ENCODE measurements around the gene ZNF501.

The ZNF501 gene

DNA sequence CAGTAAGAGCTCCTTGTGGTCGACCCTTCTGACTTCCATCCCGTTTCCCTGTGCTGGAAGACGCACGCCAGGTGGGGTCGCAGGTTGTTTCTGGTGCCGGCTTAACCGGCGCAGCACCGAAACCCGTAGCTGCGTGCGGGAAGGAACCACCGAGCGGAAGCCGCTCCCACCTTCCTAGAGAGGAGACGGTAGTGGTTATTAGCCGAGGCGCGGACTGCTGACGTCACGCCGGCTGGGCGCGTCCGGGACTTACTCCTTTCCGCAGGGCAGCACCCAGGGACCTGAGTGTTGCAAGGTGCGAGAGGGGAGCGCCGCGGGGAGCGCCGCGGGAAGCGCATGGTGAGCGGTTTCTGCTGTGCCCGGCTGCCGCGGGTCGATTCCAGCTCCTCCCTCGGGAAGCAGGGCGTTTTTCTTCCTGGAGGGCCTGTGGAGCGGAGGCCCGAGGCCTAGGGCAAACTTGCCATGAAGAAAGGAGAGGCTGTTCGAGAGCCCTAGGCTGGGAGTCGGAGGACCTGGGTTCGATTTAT lies at the start of gene ZNF501:
Gene ZNF501 (plus strand): TSS at position 252 of the 527 bp plus-strand sequence. CDS start 4,787 bp downstream, outside the sequence.
- DNase-seq (ENCODE audit: low spot score): peak; percentile 73

DNA sequence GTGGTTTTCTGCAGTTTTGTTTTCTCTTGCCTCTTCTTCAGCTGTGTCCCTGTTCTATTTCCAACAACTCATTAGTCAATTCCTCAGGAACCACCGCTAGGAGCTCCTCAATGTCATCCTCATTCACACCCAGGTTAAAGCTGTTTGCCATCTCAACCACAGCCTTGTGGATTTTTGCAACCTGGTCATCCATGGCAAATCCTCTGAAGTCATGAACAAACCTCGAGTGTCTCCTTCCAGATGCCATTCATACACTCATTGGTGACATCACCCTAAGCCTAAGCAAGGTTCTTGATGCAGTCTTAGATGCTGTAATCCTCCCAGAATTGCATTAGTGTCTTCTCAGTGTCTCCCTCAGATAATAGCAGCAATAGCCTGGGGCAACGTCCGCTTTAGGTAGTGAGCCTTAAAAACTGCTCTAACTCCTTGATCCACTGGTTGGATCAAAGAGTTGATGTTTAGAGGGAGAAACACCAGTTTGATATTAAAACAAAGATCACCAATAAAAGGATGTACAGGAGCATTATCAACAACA lies 48.4 kb upstream of the ZNF501 start:
- DNase-seq (ENCODE audit: low spot score): no peak

DNA sequence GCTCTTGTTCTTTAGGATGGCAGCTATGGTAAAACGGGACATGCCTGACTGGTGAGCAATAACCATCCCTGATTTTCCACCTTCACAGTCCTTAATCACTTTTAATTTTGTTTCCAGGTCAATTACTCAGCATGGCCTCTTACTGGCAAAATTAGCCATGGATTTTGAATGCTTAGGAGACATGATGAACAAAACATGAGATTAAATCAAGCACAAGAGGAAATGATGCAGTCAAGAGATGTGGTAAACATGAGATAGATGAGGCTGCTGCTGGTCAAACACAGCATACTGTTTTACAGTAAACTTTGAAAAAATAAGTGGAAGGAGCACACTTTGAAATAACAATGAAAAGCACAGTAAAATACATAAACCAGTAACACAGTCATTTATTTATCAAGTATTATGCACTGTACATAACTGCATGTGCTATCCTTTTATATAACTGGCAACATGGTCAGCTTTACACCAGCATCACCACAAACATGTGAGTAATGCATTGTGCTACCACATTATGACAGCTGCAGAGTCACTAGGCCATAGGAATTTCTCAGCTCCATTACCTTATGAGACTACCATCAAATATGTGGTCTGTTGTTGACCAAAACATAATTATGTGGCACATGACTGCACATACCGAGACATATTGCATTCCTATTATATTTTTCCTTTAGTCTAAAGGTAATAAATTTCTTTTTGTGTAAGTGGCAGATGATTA lies 47.1 kb upstream of the ZNF501 start:
- DNase-seq (ENCODE audit: low spot score): no peak

DNA sequence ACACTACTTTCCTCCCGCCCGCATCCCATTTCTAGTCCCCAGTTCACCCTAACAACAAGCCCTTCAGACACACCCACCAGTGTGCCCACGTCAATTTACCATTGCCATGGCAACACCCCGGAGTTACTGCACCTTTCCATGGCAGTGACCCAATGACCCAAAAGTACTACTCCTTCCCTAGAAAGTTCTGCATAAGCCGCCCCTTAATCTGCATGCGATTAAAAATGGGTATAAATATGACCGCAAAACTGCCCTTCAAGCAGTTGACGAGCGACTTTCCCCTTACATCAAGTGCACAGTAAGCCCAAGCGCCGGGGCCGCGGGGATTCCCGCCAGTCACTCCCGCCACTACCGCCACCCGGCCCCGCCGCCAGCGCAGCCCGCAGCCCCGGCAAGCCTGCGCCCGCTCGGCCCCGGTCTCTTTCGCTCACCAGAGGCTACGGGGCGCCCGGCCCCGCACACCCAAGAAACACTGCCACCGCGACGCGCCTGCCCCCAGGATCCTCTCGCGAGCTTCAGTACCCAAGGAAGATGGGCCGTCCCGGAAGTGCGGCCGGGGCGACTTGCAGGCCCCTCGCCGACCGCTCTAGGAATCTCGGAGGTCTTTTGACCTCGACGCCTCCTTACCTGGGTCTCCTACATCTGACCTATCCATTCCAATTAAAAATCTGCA lies 44.2 kb upstream of the ZNF501 start:
- peak; percentile 32 for DNase-seq (ENCODE audit: low spot score)

GRCh38 chr3:44687898-44688297 lies 41.5 kb upstream of the ZNF501 start:
- no peak for DNase-seq (ENCODE audit: low spot score)

GRCh38 chr3:44712455-44713075 lies 16.9 kb upstream of the ZNF501 start, which contains the start of gene ZNF502:
TSS of gene ZNF502 (plus strand) at chr3:44712660. CDS start at chr3:44720262, 7,602 bp downstream.
- peak; percentile 83 for DNase-seq (ENCODE audit: low spot score)

GRCh38 chr3:44721231-44722102 lies 8.0 kb upstream of the ZNF501 start:
- DNase-seq (ENCODE audit: low spot score): no peak

DNA sequence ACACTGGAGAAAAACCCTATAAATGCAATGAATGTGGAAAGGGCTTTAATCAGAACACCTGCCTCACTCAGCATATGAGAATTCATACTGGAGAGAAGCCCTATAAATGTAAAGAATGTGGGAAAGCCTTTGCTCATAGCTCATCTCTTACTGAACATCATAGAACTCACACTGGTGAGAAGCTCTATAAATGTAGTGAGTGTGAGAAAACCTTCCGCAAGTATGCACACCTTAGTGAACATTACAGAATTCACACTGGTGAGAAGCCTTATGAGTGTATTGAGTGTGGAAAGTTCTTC lies 7.4 kb upstream of the ZNF501 start:
- no peak for DNase-seq (ENCODE audit: low spot score)

DNA sequence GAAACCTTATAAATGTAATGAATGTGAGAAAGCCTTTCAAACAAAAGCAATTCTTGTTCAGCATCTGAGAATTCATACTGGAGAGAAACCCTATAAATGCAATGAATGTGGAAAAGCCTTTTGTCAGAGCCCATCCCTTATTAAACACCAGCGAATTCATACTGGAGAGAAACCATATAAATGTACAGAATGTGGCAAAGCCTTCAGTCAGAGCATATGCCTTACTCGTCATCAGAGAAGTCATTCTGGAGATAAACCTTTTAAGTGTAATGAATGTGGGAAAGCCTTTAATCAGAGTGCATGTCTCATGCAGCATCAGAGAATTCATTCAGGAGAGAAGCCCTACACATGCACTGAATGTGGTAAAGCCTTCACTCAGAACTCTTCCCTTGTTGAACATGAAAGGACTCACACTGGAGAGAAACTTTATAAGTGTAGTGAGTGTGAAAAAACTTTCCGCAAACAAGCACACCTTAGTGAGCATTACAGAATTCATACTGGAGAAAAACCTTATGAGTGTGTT lies 5.3 kb downstream of the ZNF501 start:
- DNase-seq (ENCODE audit: low spot score): no peak

DNA sequence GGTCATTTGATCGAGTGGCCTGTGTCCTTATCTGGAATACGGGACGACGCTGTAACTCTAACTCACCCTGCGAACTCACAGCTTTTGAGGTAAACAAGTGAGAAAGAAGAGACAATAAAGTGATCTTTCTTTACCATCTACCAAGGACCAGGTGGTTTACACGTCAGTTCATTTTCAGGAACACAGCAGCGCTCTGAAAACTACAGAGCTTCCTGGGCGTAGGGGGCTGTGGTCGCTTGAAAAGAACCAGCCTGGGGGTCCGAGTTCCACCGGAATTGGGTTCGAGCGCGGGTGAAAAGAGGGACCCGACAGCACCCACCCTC lies 31.6 kb downstream of the ZNF501 start:
- DNase-seq (ENCODE audit: low spot score): peak; percentile 1

GRCh38 chr3:44761424-44762169 lies 32.2 kb downstream of the ZNF501 start, which contains the start of the genes KIAA1143 and KIF15:
TSS of gene KIAA1143 (minus strand) at chr3:44761619. CDS start at chr3:44761602, 17 bp downstream.
TSS of gene KIF15 (plus strand) at chr3:44761794. CDS start at chr3:44761866, 72 bp downstream.
- DNase-seq (ENCODE audit: low spot score): peak; percentile 93

GRCh38 chr3:44762170-44762677 lies 32.8 kb downstream of the ZNF501 start:
- peak; percentile 2 for DNase-seq (ENCODE audit: low spot score)

- DNase-seq (ENCODE audit: low spot score): no peak
Observed at GRCh38 chr3:44762690-44763089, 33.3 kb downstream of the ZNF501 start.

DNA sequence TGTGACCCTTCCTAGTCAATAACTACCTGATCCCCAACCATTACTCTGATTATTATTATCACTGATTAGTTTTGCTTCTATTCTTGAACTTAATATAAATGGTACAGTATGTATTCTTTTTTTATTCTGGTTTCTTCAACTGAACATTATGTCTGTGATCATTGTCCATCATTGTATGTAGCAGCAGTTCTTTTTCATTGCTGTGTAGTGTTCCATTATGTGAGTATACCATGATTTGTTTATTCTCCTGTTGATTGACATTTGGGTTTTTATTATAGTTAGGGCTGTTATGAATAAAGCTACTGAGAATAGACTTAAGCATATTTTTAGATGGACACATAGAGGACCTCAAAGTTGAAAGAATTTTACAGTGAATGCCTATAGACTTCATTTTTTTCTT lies 34.8 kb downstream of the ZNF501 start:
- no peak for DNase-seq (ENCODE audit: low spot score)

DNA sequence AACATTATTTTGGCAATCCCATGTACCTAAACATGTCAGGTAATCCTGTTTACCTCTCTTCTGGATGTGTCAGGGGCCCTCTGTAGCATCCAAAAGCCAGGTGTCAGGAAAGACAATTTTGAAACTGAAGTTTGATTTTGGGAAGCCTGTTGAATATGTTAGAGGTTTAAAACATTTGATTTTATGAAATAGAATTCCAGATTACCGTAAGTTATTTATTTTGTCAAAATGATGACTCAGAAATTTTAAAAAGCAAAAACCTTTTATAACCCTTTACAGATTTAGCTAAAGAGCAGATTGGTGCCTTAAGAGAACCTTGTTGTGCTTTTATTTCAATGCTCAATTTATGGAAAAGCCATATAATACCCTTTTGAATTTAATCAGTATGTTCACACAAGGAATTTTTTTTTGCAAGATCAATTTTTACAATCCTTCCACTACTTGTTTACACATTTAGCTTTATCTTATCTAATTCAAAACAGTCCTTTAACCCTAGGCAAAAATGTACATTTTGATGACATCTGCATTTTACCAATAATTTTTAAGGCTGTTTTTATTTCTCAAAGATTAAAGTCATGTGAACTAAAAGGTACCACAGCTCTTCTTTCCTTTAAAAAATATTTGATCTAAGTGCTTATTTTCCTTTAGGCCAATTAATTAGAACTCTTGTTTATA lies 42.1 kb downstream of the ZNF501 start:
- no peak for DNase-seq (ENCODE audit: low spot score)

GRCh38 chr3:44772099-44772442 lies 42.6 kb downstream of the ZNF501 start:
- DNase-seq (ENCODE audit: low spot score): no peak

DNA sequence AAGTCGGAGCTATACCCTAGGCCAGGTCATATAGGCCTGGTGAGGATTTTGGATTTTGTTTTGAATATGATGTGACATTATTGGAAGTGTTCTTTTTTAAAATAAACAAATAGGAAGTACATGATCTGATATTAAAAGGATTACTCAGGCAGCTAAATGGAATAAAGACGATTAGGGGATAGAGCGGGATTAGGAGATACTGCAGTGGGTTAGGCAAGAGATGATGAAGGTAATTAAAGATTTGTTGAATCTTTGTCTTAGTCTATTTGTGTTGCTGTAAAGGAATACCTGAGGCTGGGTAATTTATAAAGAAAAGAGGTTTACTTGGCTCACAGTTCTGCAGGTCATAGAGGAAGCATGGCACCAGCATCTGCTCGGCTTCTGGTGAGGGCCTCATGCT lies 53.5 kb downstream of the ZNF501 start:
- no peak for DNase-seq (ENCODE audit: low spot score)
